Testis (tissue), 3 donors: ENCODE measurements around the gene KRT23. TPM values are rescaled to one million over a fixed set of nuclear protein-coding genes. Genes with fewer than 3 reads are reported as not detected.

Experiments used
- DNase-seq: peaks from one replicate; pipeline ENCODE4 v3.0.0-alpha.2; 2019
- H3K27ac ChIP-seq, 2 donors: fragments of 200-600 bp; sonication (generic); one replicate each; pipeline ENCODE4 v1.5.1; 2019
- H3K27me3 ChIP-seq: fragments of 200-600 bp; sonication (generic); one replicate; pipeline ENCODE4 v1.5.1; 2019
- H3K36me3 ChIP-seq: fragments of 200-600 bp; sonication (generic); one replicate; pipeline ENCODE4 v1.5.1; 2017; ENCODE audit warnings: low read depth; ENCODE audit errors: missing control alignments
- H3K4me1 ChIP-seq: fragments of 200-600 bp; sonication (generic); one replicate; pipeline ENCODE4 v1.5.1; 2019
- H3K4me3 ChIP-seq, 2 donors: fragments of 200-600 bp; sonication (generic); one replicate each; pipeline ENCODE4 v1.5.1; 2017 to 2019
- H3K9me3 ChIP-seq: fragments of 200-600 bp; sonication (generic); one replicate; pipeline ENCODE4 v1.5.1; 2017
- CTCF ChIP-seq, 3 experiments: fragments of 450-650 bp in 2 of 3; fragments of 200-600 bp in 1 of 3; sonication (generic) in 1 of 3; IDR thresholded peaks; one replicate each; pipeline ENCODE4 v1.5.1; 2016 to 2019; ENCODE audit warnings: antibody characterized with exemption in 3 of 3, mild to moderate bottlenecking in 2 of 3, moderate library complexity in 1 of 3
- POLR2A ChIP-seq: fragments of 450-650 bp; IDR thresholded peaks from one replicate; pipeline ENCODE4 v1.6.1; 2017; ENCODE audit warnings: antibody characterized with exemption, mild to moderate bottlenecking, moderate library complexity
- WGBS, 2 donors: methylation state at CpG; one replicate each; pipeline ENCODE4 v1.1.5; 2018; 5-methylcytosine and 5-hydroxymethylcytosine counted together
- intact Hi-C: fragments of 100-400 bp; cut with DNase I; formaldehyde crosslinking; loops from one replicate; pipeline ENCODE4 v1.15.1; 2023; ENCODE audit warnings: low total_unique reads
- polyA plus RNA-seq: library from polyadenylated mRNA; stranded (reverse); fragments of 350-450 nt; fragmentation: Illumina TruSeq; extraction: RNeasy Lipid Tissue Mini Kit (QIAGEN cat#74804); gene quantifications from one replicate; pipeline ENCODE4 v1.2.3, GENCODE V29; 2014; ENCODE audit warnings: low read depth, low replicate concordance; ENCODE audit not compliant: insufficient read depth
- total RNA-seq, 2 donors: library from RNA; depleted of rRNA; stranded (reverse); fragments of >200 nt; gene quantifications; one replicate each; pipeline ENCODE4 v1.2.3, GENCODE V29; 2016

The KRT23 gene
- total and polyA plus RNA-seq, 3 donors from 2014 or later = 14.0 to 52.2 (median 17.3) TPM

GRCh38 chr17:40910441-40910841 is 27.0 kb downstream of the KRT23 start:
- Histone ChIP-seq H3K27me3 (no peaks in the 10 kb centered on the region), H3K4me3 (no peak overlapping the region), H3K27ac (peak overlapping the region in 1 of 2 donors; percentile 3), H3K4me1 (peaks cover 6% of the 10 kb centered on the region), H3K36me3 (no peaks in the 10 kb centered on the region), H3K9me3 (no peaks in the 10 kb centered on the region)
- TF ChIP-seq CTCF (IDR thresholded peaks at IDR 0.05) (no peak), POLR2A (no peak)
- no peak for DNase-seq
- intact Hi-C loops = no loop called here
- WGBS, 2 donors = 51 to 62% methylated on average over 3 of the region's 3 CpGs

- no peaks in the 10 kb centered on the region for H3K9me3 ChIP-seq
- TF ChIP-seq CTCF (IDR thresholded peaks at IDR 0.05) = no peak
- TF ChIP-seq POLR2A = no peak
- H3K36me3 ChIP-seq = no peaks in the 10 kb centered on the region
- 45 to 56% methylated on average over 4 of the region's 4 CpGs for WGBS, 2 donors
- H3K4me1 ChIP-seq = peaks cover 6% of the 10 kb centered on the region
- intact Hi-C loops = loop anchor here (10.0 kb wide), 1 partner anchor 415 kb away; no protein-coding TSS in a partner anchor
- no peak overlapping the region for H3K27ac ChIP-seq
- no peak for DNase-seq
- H3K4me3 ChIP-seq = no peak overlapping the region
- no peaks in the 10 kb centered on the region for H3K27me3 ChIP-seq
Measured at GRCh38 chr17:40909755-40910154, 27.7 kb downstream of the KRT23 start.

- Histone ChIP-seq H3K4me1 (peaks cover 6% of the 10 kb centered on the region), H3K36me3 (no peaks in the 10 kb centered on the region), H3K4me3 (no peak overlapping the region), H3K9me3 (no peaks in the 10 kb centered on the region), H3K27me3 (no peaks in the 10 kb centered on the region), H3K27ac (no peak overlapping the region)
- DNase-seq = peak; percentile 86
- TF ChIP-seq POLR2A = no peak
- peak; percentile 51 to 81 (median 74) for TF ChIP-seq CTCF (IDR thresholded peaks at IDR 0.05)
- 17 to 25% methylated on average over 5 of the region's 5 CpGs for WGBS, 2 donors
- intact Hi-C loops = loop anchor here (10.0 kb wide), 1 partner anchor 415 kb away; no protein-coding TSS in a partner anchor
Measured at GRCh38 chr17:40909351-40909750, 28.1 kb downstream of the KRT23 start.

GRCh38 chr17:40906613-40907012 is 30.8 kb downstream of the KRT23 start:
- DNase-seq = no peak
- intact Hi-C loops = loop anchor here (10.0 kb wide), 1 partner anchor 418 kb away; no protein-coding TSS in a partner anchor
- no peak overlapping the region for H3K4me3 ChIP-seq
- no peaks in the 10 kb centered on the region for H3K36me3 ChIP-seq
- TF ChIP-seq CTCF (IDR thresholded peaks at IDR 0.05) (no peak), POLR2A (no peak)
- H3K27ac ChIP-seq = no peak overlapping the region
- no peaks in the 10 kb centered on the region for H3K27me3 ChIP-seq
- 87 to 92% methylated on average over 4 of the region's 4 CpGs for WGBS, 2 donors
- H3K4me1 ChIP-seq = peaks cover 6% of the 10 kb centered on the region
- no peaks in the 10 kb centered on the region for H3K9me3 ChIP-seq

GRCh38 chr17:40905370-40905769 is 32.1 kb downstream of the KRT23 start:
- intact Hi-C loops = loop anchor here (10.0 kb wide), 1 partner anchor 419 kb away; no protein-coding TSS in a partner anchor
- no peaks in the 10 kb centered on the region for H3K9me3 ChIP-seq
- DNase-seq = no peak
- no peak overlapping the region for H3K27ac ChIP-seq
- H3K36me3 ChIP-seq = no peaks in the 10 kb centered on the region
- WGBS, 2 donors = 86 to 91% methylated on average over 5 of the region's 5 CpGs
- H3K4me3 ChIP-seq = no peak overlapping the region
- peaks cover 6% of the 10 kb centered on the region for H3K4me1 ChIP-seq
- TF ChIP-seq POLR2A = no peak
- H3K27me3 ChIP-seq = no peaks in the 10 kb centered on the region
